Mesenchymal stem cell (in vitro differentiated cells and primary cell): Measurements from ENCODE around the gene CD28.

ENCODE experiments used
- DNase-seq: peaks from one replicate; pipeline ENCODE4 v3.0.0-alpha.2; 2013
- H2AFZ ChIP-seq: one replicate; pipeline ENCODE4 v1.6.1; 2013; ENCODE audit warnings: low read depth, mild to moderate bottlenecking, control low read depth, inconsistent platforms, low read length, moderate library complexity
- H2AK5ac ChIP-seq: 2 replicates; pipeline ENCODE4 v1.6.1; 2013; ENCODE audit warnings: low read length, moderate library complexity, mild to moderate bottlenecking, inconsistent platforms; ENCODE audit not compliant: severe bottlenecking
- H2BK120ac ChIP-seq: one replicate; pipeline ENCODE4 v1.6.1; 2013; ENCODE audit warnings: low read depth, mild to moderate bottlenecking, inconsistent platforms, low read length, moderate library complexity
- H2BK12ac ChIP-seq, 2 experiments: one replicate each; pipeline ENCODE4 v1.6.1; 2013; ENCODE audit warnings: inconsistent platforms in 2 of 2, low read length in 2 of 2, mild to moderate bottlenecking in 2 of 2, moderate library complexity in 2 of 2, control low read depth in 1 of 2
- H2BK15ac ChIP-seq: one replicate; pipeline ENCODE4 v1.6.1; 2013; ENCODE audit warnings: mild to moderate bottlenecking, low read depth, inconsistent platforms; ENCODE audit not compliant: poor library complexity, severe bottlenecking
- H2BK5ac ChIP-seq: 2 replicates; pipeline ENCODE4 v1.6.1; 2013; ENCODE audit warnings: low read depth, mild to moderate bottlenecking, low read length, control low read depth, inconsistent platforms; ENCODE audit not compliant: poor library complexity, severe bottlenecking
- H3K14ac ChIP-seq, 2 experiments: one replicate each; pipeline ENCODE4 v1.6.1; 2013; ENCODE audit warnings: inconsistent platforms in 2 of 2, low read length in 2 of 2, control low read depth in 1 of 2, mild to moderate bottlenecking in 1 of 2, moderate library complexity in 1 of 2
- H3K18ac ChIP-seq, 2 experiments: one replicate each; pipeline ENCODE4 v1.6.1; 2013; ENCODE audit warnings: inconsistent platforms in 2 of 2, low read length in 2 of 2, control low read depth in 1 of 2, low read depth in 1 of 2, mild to moderate bottlenecking in 1 of 2
- H3K23ac ChIP-seq, 2 experiments: one replicate each; pipeline ENCODE4 v1.6.1; 2013; ENCODE audit warnings: inconsistent platforms in 2 of 2, low read length in 2 of 2, mild to moderate bottlenecking in 2 of 2, moderate library complexity in 2 of 2, control low read depth in 1 of 2
- H3K27ac ChIP-seq: 2 replicates; pipeline ENCODE4 v1.5.1; 2013; ENCODE audit warnings: mild to moderate bottlenecking, moderate library complexity, low read length, control low read depth, inconsistent platforms; ENCODE audit not compliant: poor library complexity, severe bottlenecking
- H3K27me3 ChIP-seq, 2 experiments: 2 replicates each; pipeline versions ENCODE4 v1.6.1 to v1.7.0; 2013; ENCODE audit warnings: low read length in 2 of 2, mild to moderate bottlenecking in 2 of 2, moderate library complexity in 2 of 2, control low read depth in 1 of 2, inconsistent platforms in 1 of 2; ENCODE audit not compliant: control insufficient read depth in 1 of 2, insufficient read depth in 1 of 2
- H3K36me3 ChIP-seq, 2 experiments: 2 replicates each; pipeline versions ENCODE4 v1.6.1 to v1.7.0; 2013; ENCODE audit warnings: low read length in 2 of 2, control low read depth in 1 of 2, inconsistent platforms in 1 of 2, low read depth in 1 of 2, mild to moderate bottlenecking in 1 of 2; ENCODE audit not compliant: insufficient read depth in 2 of 2, control insufficient read depth in 1 of 2
- H3K4ac ChIP-seq, 2 experiments: one replicate each; pipeline ENCODE4 v1.6.1; 2013; ENCODE audit warnings: inconsistent platforms in 2 of 2, low read length in 2 of 2, mild to moderate bottlenecking in 2 of 2, moderate library complexity in 2 of 2, control low read depth in 1 of 2, low read depth in 1 of 2
- H3K4me1 ChIP-seq: 2 replicates; pipeline ENCODE4 v1.6.1; 2013; ENCODE audit warnings: low read depth, low read length, control low read depth; ENCODE audit not compliant: control insufficient read depth, insufficient read depth
- H3K4me2 ChIP-seq: 2 replicates; pipeline ENCODE4 v1.6.1; 2013; ENCODE audit warnings: low read length, mild to moderate bottlenecking, inconsistent platforms; ENCODE audit not compliant: poor library complexity, severe bottlenecking
- H3K4me3 ChIP-seq, 2 experiments: 2 replicates each; pipeline versions ENCODE4 v1.5.1 to v1.7.0; 2013; ENCODE audit warnings: low read length in 2 of 2, mild to moderate bottlenecking in 2 of 2, control low read depth in 1 of 2, low read depth in 1 of 2; ENCODE audit not compliant: insufficient read depth in 1 of 2
- H3K79me1 ChIP-seq: replicated peaks from 2 replicates; pipeline ENCODE4 v1.6.1; 2013; ENCODE audit warnings: mild to moderate bottlenecking, control low read depth, low read length, inconsistent platforms; ENCODE audit not compliant: poor library complexity, severe bottlenecking
- H3K9ac ChIP-seq: 2 replicates; pipeline ENCODE4 v1.7.0; 2013; ENCODE audit warnings: mild to moderate bottlenecking, low read length, moderate library complexity
- H3K9me3 ChIP-seq: 2 replicates; pipeline ENCODE4 v1.7.0; 2013; ENCODE audit warnings: mild to moderate bottlenecking, low read length; ENCODE audit not compliant: control insufficient read depth
- H4K8ac ChIP-seq: one replicate; pipeline ENCODE4 v1.6.1; 2013; ENCODE audit warnings: inconsistent platforms, mild to moderate bottlenecking, low read length, moderate library complexity
- H4K91ac ChIP-seq: one replicate; pipeline ENCODE4 v1.6.1; 2013; ENCODE audit warnings: mild to moderate bottlenecking, low read length, inconsistent platforms
- WGBS: methylation state at CpG from one replicate; pipeline ENCODE4 v1.1.7; 2013; ENCODE audit warnings: mixed read lengths; 5-methylcytosine and 5-hydroxymethylcytosine counted together

The CD28 gene

GRCh38 chr2:203692031-203692710 is 14.3 kb upstream of the CD28 start:
- Histone ChIP-seq H2BK5ac (no peak overlapping the region), H3K36me3 (no peaks in the 10 kb centered on the region), H3K79me1 (no peaks in the 10 kb centered on the region), H2BK12ac (no peak overlapping the region), H2AFZ (no peak overlapping the region), H2AK5ac (no peak overlapping the region), H3K4me3 (no peak overlapping the region), H4K91ac (no peak overlapping the region), H3K9me3 (no peaks in the 10 kb centered on the region), H3K18ac (no peak overlapping the region), H3K9ac (no peak overlapping the region), H3K4ac (no peak overlapping the region), H4K8ac (peak overlapping the region; percentile 62), H3K27ac (no peak overlapping the region), H3K23ac (no peak overlapping the region), H2BK15ac (no peak overlapping the region), H2BK120ac (no peak overlapping the region), H3K4me2 (no peak overlapping the region), H3K27me3 (no peaks in the 10 kb centered on the region), H3K14ac (no peak overlapping the region), H3K4me1 (peaks cover 5% of the 10 kb centered on the region)
- 38% methylated on average over 5 of the region's 5 CpGs for WGBS
- DNase-seq, result peak; percentile 47

- Histone ChIP-seq H3K14ac (no peak overlapping the region), H2BK12ac (no peak overlapping the region), H2AFZ (no peak overlapping the region), H4K91ac (no peak overlapping the region), H2BK5ac (no peak overlapping the region), H3K4me2 (no peak overlapping the region), H3K79me1 (no peaks in the 10 kb centered on the region), H4K8ac (no peak overlapping the region), H3K27me3 (no peaks in the 10 kb centered on the region), H3K23ac (no peak overlapping the region), H3K36me3 (no peaks in the 10 kb centered on the region), H3K9ac (no peak overlapping the region), H3K4me1 (peaks cover 5% of the 10 kb centered on the region), H3K9me3 (no peaks in the 10 kb centered on the region), H3K18ac (no peak overlapping the region), H3K4me3 (no peak overlapping the region), H2BK15ac (no peak overlapping the region), H2AK5ac (no peak overlapping the region), H3K27ac (no peak overlapping the region), H2BK120ac (no peak overlapping the region), H3K4ac (no peak overlapping the region)
- WGBS, result 90% methylated on average over 5 of the region's 6 CpGs
- DNase-seq, result no peak
Measured at GRCh38 chr2:203693242-203693879, 13.1 kb upstream of the CD28 start.

- Histone ChIP-seq H3K4me2 (no peak overlapping the region), H4K91ac (no peak overlapping the region)
- WGBS, result no CpG with 5 or more reads among the region's 3 CpGs
Measured at GRCh38 chr2:203694191-203694590, 12.2 kb upstream of the CD28 start.

DNA sequence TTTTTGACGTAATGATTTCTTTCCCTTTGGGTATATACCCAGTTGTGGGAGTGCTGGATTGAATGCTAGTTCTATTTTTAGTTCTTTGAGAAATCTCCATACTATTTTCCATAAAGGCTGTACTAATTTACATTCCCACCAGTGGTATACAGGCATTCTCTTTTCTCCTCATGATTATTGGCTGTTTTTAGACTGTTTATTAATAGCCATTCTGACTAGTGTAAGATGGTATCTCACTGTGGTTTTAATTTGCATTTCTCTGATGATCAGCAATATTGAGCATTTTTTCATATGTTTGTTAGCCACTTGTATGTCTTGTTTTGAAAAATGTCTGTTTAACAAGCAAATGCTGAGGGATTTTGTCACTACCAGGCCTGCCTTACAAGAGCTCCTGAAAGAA is 9.2 kb upstream of the CD28 start:
- H3K9ac ChIP-seq, result no peak overlapping the region
- H3K27me3 ChIP-seq, result no peaks in the 10 kb centered on the region
- no peak overlapping the region for H2AK5ac ChIP-seq
- H2BK5ac ChIP-seq, result no peak overlapping the region
- no peak for DNase-seq
- H2BK120ac ChIP-seq, result no peak overlapping the region
- H3K36me3 ChIP-seq, result no peaks in the 10 kb centered on the region
- no peaks in the 10 kb centered on the region for H3K4me1 ChIP-seq
- 100% methylated on average over 1 of the region's 1 CpG for WGBS
- no peaks in the 10 kb centered on the region for H3K79me1 ChIP-seq
- no peaks in the 10 kb centered on the region for H3K9me3 ChIP-seq
- no peak overlapping the region for H2BK15ac ChIP-seq
- H4K8ac ChIP-seq, result no peak overlapping the region
- H3K4me3 ChIP-seq, result no peak overlapping the region
- H3K4me2 ChIP-seq, result no peak overlapping the region
- no peak overlapping the region for H3K23ac ChIP-seq
- H2BK12ac ChIP-seq, result no peak overlapping the region
- H3K27ac ChIP-seq, result no peak overlapping the region
- H3K14ac ChIP-seq, result no peak overlapping the region
- no peak overlapping the region for H4K91ac ChIP-seq
- H3K18ac ChIP-seq, result no peak overlapping the region
- no peak overlapping the region for H3K4ac ChIP-seq
- H2AFZ ChIP-seq, result no peak overlapping the region

More at GRCh38 chr2:203694191-203694590, 12.2 kb upstream of the CD28 start:
- Histone ChIP-seq H3K79me1 (no peaks in the 10 kb centered on the region), H2BK12ac (no peak overlapping the region), H2BK15ac (no peak overlapping the region), H3K27me3 (no peaks in the 10 kb centered on the region), H3K4me1 (peaks cover 3% of the 10 kb centered on the region), H3K36me3 (no peaks in the 10 kb centered on the region), H3K4me3 (no peak overlapping the region), H3K4ac (no peak overlapping the region), H3K9ac (no peak overlapping the region), H2BK5ac (no peak overlapping the region), H3K27ac (no peak overlapping the region), H3K23ac (no peak overlapping the region), H3K18ac (no peak overlapping the region), H2BK120ac (no peak overlapping the region), H4K8ac (no peak overlapping the region), H3K14ac (no peak overlapping the region), H2AK5ac (no peak overlapping the region), H2AFZ (no peak overlapping the region), H3K9me3 (no peaks in the 10 kb centered on the region)
- no peak for DNase-seq
